Heart right ventricle (tissue), 16 donors: Measurements from ENCODE around the gene TMEM88. TPM values are rescaled to one million over a fixed set of nuclear protein-coding genes. Genes with fewer than 3 reads are reported as not detected.
A peak's percentile ranks its signal among the peaks of the same experiment; 100 is the strongest.

Source experiments
- ATAC-seq, 8 donors: fragments of 200-7000 bp; cut with Tn5 transposase; one replicate each; pipeline ENCODE4 v1.9.1; 2020; ENCODE audit warnings: mild to moderate bottlenecking in 8 of 8, moderate library complexity in 8 of 8, moderate number of reproducible peaks in 1 of 8
- DNase-seq, 2 donors: peaks; one replicate each; pipeline ENCODE4 v3.0.0-alpha.2; 2020
- H3K27ac ChIP-seq, 10 donors: fragments of 200-600 bp; sonication (generic) in 2 of 10; one replicate each; pipeline versions ENCODE4 v1.5.0 to v1.8.0; 2020 to 2022; ENCODE audit warnings: mild to moderate bottlenecking in 3 of 10
- H3K27me3 ChIP-seq, 7 donors: fragments of 200-600 bp; one replicate each; pipeline ENCODE4 v1.8.0; 2021 to 2022; ENCODE audit warnings: mild to moderate bottlenecking in 2 of 7
- H3K36me3 ChIP-seq, 9 donors: fragments of 200-600 bp; sonication (generic) in 1 of 9; one replicate each; pipeline versions ENCODE4 v1.5.0 to v1.8.0; 2020 to 2022; ENCODE audit warnings: mild to moderate bottlenecking in 2 of 9
- H3K4me1 ChIP-seq, 9 donors: fragments of 200-600 bp; sonication (generic) in 1 of 9; one replicate each; pipeline versions ENCODE4 v1.5.0 to v1.8.0; 2020 to 2022; ENCODE audit warnings: mild to moderate bottlenecking in 4 of 9
- H3K4me3 ChIP-seq, 10 donors: fragments of 200-600 bp; sonication (generic) in 2 of 10; one replicate each; pipeline versions ENCODE4 v1.5.0 to v1.8.0; 2020 to 2022; ENCODE audit warnings: mild to moderate bottlenecking in 7 of 10, moderate library complexity in 2 of 10
- H3K9me3 ChIP-seq, 11 donors: fragments of 200-600 bp in 10 of 11; sonication (generic) in 2 of 11; one replicate each; pipeline versions ENCODE4 v1.5.0 to v1.8.0; 2013 to 2022; ENCODE audit warnings: mild to moderate bottlenecking in 2 of 11, control low read depth in 1 of 11, moderate library complexity in 1 of 11
- WGBS, 2 donors: extraction: QIAGEN DNeasy Blood & Tissue Kit; methylation state at CpG; one replicate each; pipeline ENCODE4 v1.1.7; 2013; ENCODE audit warnings: inconsistent platforms in 1 of 2; 5-methylcytosine and 5-hydroxymethylcytosine counted together
- intact Hi-C, 10 donors: fragments of 100-400 bp; cut with DNase I; formaldehyde crosslinking; loops; one replicate each; pipeline versions ENCODE4 v1.11.1 to v1.14.2; 2022
- polyA plus RNA-seq, 2 donors: library from polyadenylated mRNA; stranded (reverse); fragments of 200-250 nt; gene quantifications; one replicate each; pipeline ENCODE4 v1.2.3, GENCODE V29; 2013
- total RNA-seq, 10 donors: library from RNA; stranded (reverse); fragmentation: NEBNext Ultra II Directional in 3 of 10; extraction: Animal tissue kit (Norgen Biotek cat#: 25700) in 3 of 10; gene quantifications; one replicate each; pipeline versions ENCODE4 v1.2.1 to v1.2.4, GENCODE V29; 2021 to 2023
- TF ChIP-seq, protein P1 (sequence below), 9 donors: fragments of 200-600 bp; sonication (generic) in 2 of 9; IDR thresholded peaks; one replicate each; pipeline versions ENCODE4 v1.5.0 to v1.8.0; 2021 to 2022; ENCODE audit warnings: antibody characterized with exemption in 9 of 9, mild to moderate bottlenecking in 5 of 9, moderate library complexity in 1 of 9
- donor health status: Arrhythmogenic right ventricular cardiomyopathy.
- donor health status: ischemic (EF 13 %, LVEDD 7.1; RV severe dilation, severe dysfunction).
- donor health status: healthy with polysubstance abuse.
- donor health status: DM: no; HTN: yes; CAD: no.
- donor health status: DM: no; HTN: no; CAD: no.
- donor health status: ischemic (EF 25% LVEDD 6.9; RV normal size, moderate dysfunction).
- donor health status: ischemic (EF 25% LVEDD 5.7; RV mildly dilated, moderate dysfunction).
- donor health status: healthy.
- donor health status: DM: yes; HTN: yes; CAD: no.
- donor health status: Ischemic cardiomyopathy.
- donor health status: ischemic (EF 35%, LVEDD 5.7; RV mildly dilated, moderate dysfunction).
- donor health status: nonischemic (EF 11% LVEDD 7.7; RV severe dilation, severe dysfunction).
- donor health status: DM: yes; HTN: yes; CAD: no.
- donor health status: PGD.
- donor health status: ischemic (EF 29% LVEDD 5.4; RV normal size, mild dysfunction).
- donor health status: nonischemic (EF 23%, LVEDD 6.1; RV moderate dilation, normal function).

Gene TMEM88
- total and polyA plus RNA-seq, 12 donors = 12.3 to 298 (median 24.8) TPM

DNA sequence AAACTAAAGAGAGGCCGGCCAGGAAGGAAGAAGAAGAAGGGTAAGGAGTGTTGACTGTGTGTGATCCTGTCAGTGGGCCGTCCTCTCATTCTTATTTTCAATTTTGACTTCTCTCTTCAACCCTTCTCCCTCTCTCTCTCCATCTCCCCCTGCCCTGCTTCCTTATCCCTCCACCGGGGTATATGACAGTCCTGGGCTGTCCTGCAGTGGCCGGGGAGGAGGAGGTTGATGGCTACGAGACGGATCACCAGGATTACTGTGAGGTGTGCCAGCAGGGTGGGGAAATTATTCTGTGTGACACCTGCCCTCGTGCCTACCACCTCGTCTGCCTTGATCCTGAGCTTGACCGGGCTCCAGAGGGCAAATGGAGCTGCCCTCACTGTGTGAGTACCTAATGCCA lies 39.4 kb downstream of the TMEM88 start:
- intact Hi-C loops = loop anchor here in 4 of 10 donors (10.0 kb wide), 2 partner anchors 69 to 149 kb away; no protein-coding TSS in a partner anchor
- H3K4me1 ChIP-seq = peaks cover 6 to 21% (median 11%) of the 10 kb centered on the region in 9 donors
- TF ChIP-seq, protein P1, sequence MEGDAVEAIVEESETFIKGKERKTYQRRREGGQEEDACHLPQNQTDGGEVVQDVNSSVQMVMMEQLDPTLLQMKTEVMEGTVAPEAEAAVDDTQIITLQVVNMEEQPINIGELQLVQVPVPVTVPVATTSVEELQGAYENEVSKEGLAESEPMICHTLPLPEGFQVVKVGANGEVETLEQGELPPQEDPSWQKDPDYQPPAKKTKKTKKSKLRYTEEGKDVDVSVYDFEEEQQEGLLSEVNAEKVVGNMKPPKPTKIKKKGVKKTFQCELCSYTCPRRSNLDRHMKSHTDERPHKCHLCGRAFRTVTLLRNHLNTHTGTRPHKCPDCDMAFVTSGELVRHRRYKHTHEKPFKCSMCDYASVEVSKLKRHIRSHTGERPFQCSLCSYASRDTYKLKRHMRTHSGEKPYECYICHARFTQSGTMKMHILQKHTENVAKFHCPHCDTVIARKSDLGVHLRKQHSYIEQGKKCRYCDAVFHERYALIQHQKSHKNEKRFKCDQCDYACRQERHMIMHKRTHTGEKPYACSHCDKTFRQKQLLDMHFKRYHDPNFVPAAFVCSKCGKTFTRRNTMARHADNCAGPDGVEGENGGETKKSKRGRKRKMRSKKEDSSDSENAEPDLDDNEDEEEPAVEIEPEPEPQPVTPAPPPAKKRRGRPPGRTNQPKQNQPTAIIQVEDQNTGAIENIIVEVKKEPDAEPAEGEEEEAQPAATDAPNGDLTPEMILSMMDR (IDR thresholded peaks at IDR 0.05) = no peak
- H3K9me3 ChIP-seq = no peaks in the 10 kb centered on the region
- WGBS, 2 donors = 95% methylated on average over 9 of the region's 9 CpGs
- ATAC-seq (no peak), DNase-seq (no peak)
- H3K27ac ChIP-seq = no peak overlapping the region
- no peak overlapping the region for H3K4me3 ChIP-seq
- H3K36me3 ChIP-seq = peaks cover 0 to 97% (median 29%) of the 10 kb centered on the region in 9 donors
- no peaks in the 10 kb centered on the region for H3K27me3 ChIP-seq

DNA sequence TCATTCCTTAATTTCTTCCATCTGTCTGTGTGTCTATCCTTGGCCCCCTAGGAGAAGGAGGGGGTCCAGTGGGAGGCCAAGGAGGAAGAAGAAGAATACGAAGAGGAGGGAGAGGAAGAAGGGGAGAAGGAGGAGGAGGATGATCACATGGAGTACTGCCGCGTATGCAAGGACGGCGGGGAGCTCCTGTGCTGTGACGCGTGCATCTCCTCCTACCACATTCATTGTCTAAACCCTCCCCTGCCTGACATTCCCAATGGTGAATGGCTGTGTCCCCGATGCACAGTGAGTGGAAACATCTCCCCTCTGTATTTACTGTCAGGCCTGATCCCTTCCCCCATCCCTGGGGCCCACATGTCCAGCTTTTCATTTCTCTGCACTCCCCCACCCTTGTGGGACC lies 40.0 kb downstream of the TMEM88 start:
- no peak overlapping the region for H3K27ac ChIP-seq
- intact Hi-C loops = loop anchor here in 7 of 10 donors (5.0 to 10.0 kb wide), 4 partner anchors 33 to 150 kb away; no protein-coding TSS in a partner anchor
- TF ChIP-seq, protein P1 (IDR thresholded peaks at IDR 0.05) = no peak
- ATAC-seq (no peak), DNase-seq (no peak)
- no peaks in the 10 kb centered on the region for H3K27me3 ChIP-seq
- WGBS, 2 donors = 89 to 91% methylated on average over 8 of the region's 8 CpGs
- H3K9me3 ChIP-seq = no peaks in the 10 kb centered on the region
- H3K4me1 ChIP-seq = peaks cover under 1 to 14% (median 5%) of the 10 kb centered on the region in 9 donors
- no peak overlapping the region for H3K4me3 ChIP-seq
- H3K36me3 ChIP-seq = peaks cover 0 to 100% (median 29%) of the 10 kb centered on the region in 9 donors

DNA sequence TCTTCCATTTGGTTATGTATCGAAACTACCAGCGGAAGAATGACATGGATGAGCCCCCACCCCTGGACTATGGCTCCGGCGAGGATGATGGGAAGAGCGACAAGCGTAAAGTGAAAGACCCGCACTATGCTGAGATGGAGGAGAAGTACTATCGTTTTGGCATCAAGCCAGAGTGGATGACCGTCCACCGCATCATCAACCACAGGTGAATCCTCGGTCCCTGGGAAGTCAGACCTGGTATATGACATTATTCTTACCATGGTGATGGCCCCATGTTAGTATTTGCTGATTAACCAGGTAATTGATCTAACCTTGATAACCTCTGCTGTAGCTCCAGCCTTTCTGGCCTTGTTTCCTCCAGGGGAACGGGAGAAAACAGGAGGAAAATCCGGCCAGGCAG lies 42.2 kb downstream of the TMEM88 start:
- no peak overlapping the region for H3K27ac ChIP-seq
- peaks cover 0 to 100% (median 36%) of the 10 kb centered on the region in 9 donors for H3K36me3 ChIP-seq
- intact Hi-C loops = loop anchor here in 8 of 10 donors (2.0 to 10.0 kb wide), 6 partner anchors 34 to 152 kb away; no protein-coding TSS in a partner anchor
- no peak for ATAC-seq
- H3K9me3 ChIP-seq = no peaks in the 10 kb centered on the region
- no peak overlapping the region for H3K4me3 ChIP-seq
- no peaks in the 10 kb centered on the region for H3K27me3 ChIP-seq
- TF ChIP-seq, protein P1 (IDR thresholded peaks at IDR 0.05) = no peak
- DNase-seq = no peak
- 90 to 92% methylated on average over 13 of the region's 13 CpGs for WGBS, 2 donors
- peaks cover 0 to 9% (median 0%) of the 10 kb centered on the region in 9 donors for H3K4me1 ChIP-seq

DNA sequence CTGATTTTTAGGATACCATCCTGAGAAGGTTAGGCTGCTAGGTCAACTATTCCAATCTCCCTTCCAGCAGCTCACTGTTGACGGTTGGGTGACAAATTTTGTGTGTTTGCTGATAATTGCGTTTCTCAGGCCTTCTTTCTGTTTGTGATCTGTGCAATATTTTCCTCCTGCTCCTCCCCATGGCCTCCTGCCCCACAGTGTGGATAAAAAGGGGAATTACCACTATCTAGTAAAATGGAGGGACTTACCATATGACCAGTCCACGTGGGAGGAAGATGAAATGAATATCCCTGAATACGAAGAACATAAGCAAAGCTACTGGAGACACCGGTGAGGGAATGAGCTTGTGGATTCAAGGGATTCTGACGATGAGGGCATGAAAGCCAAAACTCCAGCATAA lies 42.9 kb downstream of the TMEM88 start:
- H3K4me3 ChIP-seq = no peak overlapping the region
- H3K9me3 ChIP-seq = no peaks in the 10 kb centered on the region
- DNase-seq (no peak), ATAC-seq (peak in 7 of 8 donors; percentile 63 to 86 (median 74))
- intact Hi-C loops = loop anchor here in 8 of 10 donors (2.0 to 10.0 kb wide), 6 partner anchors 35 to 153 kb away; no protein-coding TSS in a partner anchor
- TF ChIP-seq, protein P1 (IDR thresholded peaks at IDR 0.05) = peak; percentile 20 to 63 (median 52)
- H3K36me3 ChIP-seq = peaks cover 0 to 100% (median 36%) of the 10 kb centered on the region in 9 donors
- WGBS, 2 donors = 47 to 53% methylated on average over 6 of the region's 6 CpGs
- H3K4me1 ChIP-seq = peaks cover 0 to 9% (median 0%) of the 10 kb centered on the region in 9 donors
- H3K27me3 ChIP-seq = no peaks in the 10 kb centered on the region
- peak overlapping the region in 1 of 10 donors; percentile 1 for H3K27ac ChIP-seq
